Activated CD4-positive, alpha-beta memory T cell treated with anti-CD3 and anti-CD28 coated beads, Interleukin-2, amount 10 ng/mL, durations not matched to agents 7 days and 5 days (primary cell): ENCODE data around the gene CCDC28A. TPM values are rescaled to one million over a fixed set of nuclear protein-coding genes. Genes with fewer than 3 reads are reported as not detected.
"Not testable (repeated sequence)": the region's sequence is repeated elsewhere in the genome, so short reads cannot be mapped to it uniquely, and the experiment has no call there.

ENCODE experiments used
- CTCF ChIA-PET: fragments of 350-600 bp; sonication (Branson Sonifier 250); formaldehyde crosslinking; loops from one replicate; lab custom pipeline; 2021; ENCODE audit warnings: antibody characterized with exemption, inconsistent platforms; lab: Charles Lee
- POLR2A ChIA-PET: fragments of 350-600 bp; sonication (Branson Sonifier 250); formaldehyde crosslinking; loops from one replicate; lab custom pipeline; 2021; ENCODE audit warnings: antibody characterized with exemption; lab: Charles Lee
- DNase-seq: peaks from one replicate; pipeline ENCODE4 v3.0.0-alpha.2; 2020
- H3K27ac Mint-ChIP-seq: one replicate; pipeline ENCODE4 v1.8.0; 2021; ENCODE audit warnings: mild to moderate bottlenecking, mixed read lengths
- H3K27me3 Mint-ChIP-seq: one replicate; pipeline ENCODE4 v1.8.0; 2021; ENCODE audit warnings: mixed read lengths
- H3K36me3 Mint-ChIP-seq: one replicate; pipeline ENCODE4 v1.8.0; 2021; ENCODE audit warnings: low read depth, mixed read lengths
- H3K4me1 Mint-ChIP-seq: one replicate; pipeline ENCODE4 v1.8.0; 2021; ENCODE audit warnings: mixed read lengths
- H3K4me3 Mint-ChIP-seq: one replicate; pipeline ENCODE4 v1.8.0; 2021; ENCODE audit warnings: mild to moderate bottlenecking, mixed read lengths
- H3K9me3 Mint-ChIP-seq: one replicate; pipeline ENCODE4 v1.8.0; 2021; ENCODE audit warnings: mixed read lengths
- total RNA-seq, 2 experiments: library from RNA; stranded (reverse); gene quantifications; one replicate each; pipeline ENCODE4 v1.2.3, GENCODE V29; 2021

The CCDC28A gene
- 10 to 100 TPM; 28.0 to 28.7 TPM for total RNA-seq

DNA sequence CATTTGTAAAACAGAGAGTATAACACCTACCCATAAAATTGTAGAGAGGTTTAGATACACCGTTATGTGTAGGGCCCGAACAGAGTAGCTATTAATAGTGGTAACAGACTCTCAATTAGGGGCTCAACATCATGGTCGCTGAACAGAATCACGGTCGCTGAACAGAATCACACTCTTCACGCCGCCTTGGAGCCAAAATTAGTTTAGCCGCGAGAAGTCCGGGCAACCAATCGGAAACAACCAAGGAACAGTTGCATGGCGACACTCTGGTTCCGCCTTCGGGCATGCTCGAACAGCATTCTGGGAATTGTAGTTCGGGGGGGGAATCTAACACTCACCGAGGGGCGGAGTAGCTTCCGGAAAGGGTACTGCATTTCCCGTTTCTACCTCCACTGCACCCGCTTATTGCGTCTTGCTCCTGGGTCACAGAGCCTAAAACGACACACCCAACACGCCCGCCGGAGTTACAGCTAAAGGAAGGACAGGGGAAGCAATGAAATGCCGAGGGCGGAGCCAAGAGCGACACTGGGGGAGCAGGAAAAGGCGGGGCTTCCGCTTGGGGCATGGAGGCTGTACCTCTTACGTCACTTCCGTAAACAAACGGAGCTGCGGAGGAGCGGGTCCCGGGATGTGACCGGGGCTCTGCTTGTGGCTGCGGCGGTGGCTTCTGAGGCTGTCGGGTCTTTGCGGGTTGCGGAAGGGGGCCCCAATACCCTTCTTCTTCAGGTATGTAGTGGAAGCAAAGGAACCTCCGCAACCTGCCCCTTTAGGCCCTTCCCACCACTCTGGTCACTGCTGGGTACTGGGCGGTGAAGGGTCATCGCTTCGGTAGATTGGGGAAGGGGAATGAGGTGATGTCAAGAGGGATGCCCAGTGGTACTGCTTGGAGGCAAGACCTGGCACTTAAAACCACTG is at the start of gene CCDC28A:
TSS of gene CCDC28A (plus strand) at position 593 of the 915 bp plus-strand sequence. CDS start 2,352 bp downstream, outside the sequence.
- Mint-ChIP-seq H3K9me3 (no peaks in the 10 kb centered on the region), H3K4me1 (peaks cover 36% of the 10 kb centered on the region), H3K36me3 (peaks cover 3% of the 10 kb centered on the region), H3K27ac (peak within 1 kb of the TSS; percentile 100), H3K4me3 (peak within 1 kb of the TSS; percentile 100), H3K27me3 (no peaks in the 10 kb centered on the region)
- DNase-seq: peak; percentile 93
- ChIA-PET POLR2A (interaction anchor here (0.6 to 2.3 kb wide), 15 partner anchors 15 to 765 kb away, joined by 3 to 8 read pairs (median 3); partner anchors contain the start of genes CITED2, HEBP2 and TXLNB), CTCF (interaction anchor here (1.0 to 3.2 kb wide), 5 partner anchors 81 to 596 kb away, joined by 3 to 11 read pairs (median 5); no protein-coding TSS in a partner anchor)

DNA sequence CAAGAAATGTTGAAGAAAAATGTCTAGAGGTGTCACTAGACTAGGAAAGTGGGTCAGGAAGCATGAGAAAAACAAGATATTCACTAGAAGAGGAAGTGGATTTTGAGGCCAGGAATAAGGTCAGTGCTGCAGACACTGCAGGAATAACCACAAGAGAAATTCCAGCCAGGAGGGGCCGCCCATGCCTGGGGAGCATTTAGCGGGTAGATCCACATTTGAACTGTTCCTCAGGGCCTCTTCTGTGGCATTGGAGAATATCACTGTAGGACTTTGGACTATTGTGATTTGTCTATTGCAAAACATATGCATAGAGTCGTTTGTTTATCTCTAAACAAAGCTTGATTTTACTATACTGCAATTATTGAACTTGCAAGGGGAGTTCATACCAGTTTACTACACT is 49.6 kb upstream of the CCDC28A start:
- ChIA-PET POLR2A (no interaction called here), CTCF (interaction anchor here (0.6 kb wide), 1 partner anchor 134 kb away, joined by 3 read pairs; no protein-coding TSS in a partner anchor)
- no peak overlapping the region for H3K27ac Mint-ChIP-seq
- H3K36me3 Mint-ChIP-seq: no peaks in the 10 kb centered on the region
- H3K9me3 Mint-ChIP-seq: no peaks in the 10 kb centered on the region
- H3K4me3 Mint-ChIP-seq: no peak overlapping the region
- no peak for DNase-seq
- peaks cover 2% of the 10 kb centered on the region for H3K27me3 Mint-ChIP-seq
- H3K4me1 Mint-ChIP-seq: peaks cover 3% of the 10 kb centered on the region

DNA sequence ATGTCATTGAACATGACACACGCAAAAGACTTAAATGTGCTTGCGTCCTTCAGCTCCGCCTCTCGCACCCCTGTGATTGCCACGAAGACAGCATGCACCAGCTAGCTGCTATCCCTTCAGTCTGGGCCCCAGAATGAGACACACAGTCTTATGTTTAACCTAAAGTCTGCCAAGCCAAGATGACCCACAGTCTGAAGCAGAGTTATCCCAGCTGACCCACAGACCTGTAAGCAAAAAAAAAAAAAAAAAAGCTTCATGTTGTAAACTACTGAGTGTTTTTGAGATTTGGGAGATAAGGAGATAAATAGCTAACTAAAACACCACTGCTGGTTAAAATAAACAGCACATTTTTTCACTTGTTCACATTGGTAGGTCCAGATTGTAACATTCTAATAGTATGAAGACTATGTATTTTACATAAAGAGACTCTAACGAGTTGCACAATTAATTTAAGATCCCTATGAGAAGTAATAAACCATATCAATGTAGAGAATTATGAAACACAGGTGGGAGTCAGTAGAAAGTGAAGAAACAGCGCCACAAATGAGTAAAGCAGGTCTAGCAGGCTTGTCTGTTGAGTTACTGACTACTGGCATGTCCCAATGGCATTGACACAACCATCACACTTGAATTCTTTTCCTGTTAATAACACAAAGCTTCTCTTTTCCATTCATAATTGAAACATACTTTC is 47.4 kb upstream of the CCDC28A start:
- Mint-ChIP-seq H3K9me3 (no peaks in the 10 kb centered on the region), H3K27me3 (peaks cover 2% of the 10 kb centered on the region), H3K27ac (no peak overlapping the region), H3K4me1 (peaks cover 3% of the 10 kb centered on the region), H3K4me3 (no peak overlapping the region), H3K36me3 (no peaks in the 10 kb centered on the region)
- POLR2A ChIA-PET: interaction anchor here (0.9 kb wide), 1 partner anchor 41 kb away, joined by 4 read pairs; no protein-coding TSS in a partner anchor
- no peak for DNase-seq
- CTCF ChIA-PET: no interaction called here

DNA sequence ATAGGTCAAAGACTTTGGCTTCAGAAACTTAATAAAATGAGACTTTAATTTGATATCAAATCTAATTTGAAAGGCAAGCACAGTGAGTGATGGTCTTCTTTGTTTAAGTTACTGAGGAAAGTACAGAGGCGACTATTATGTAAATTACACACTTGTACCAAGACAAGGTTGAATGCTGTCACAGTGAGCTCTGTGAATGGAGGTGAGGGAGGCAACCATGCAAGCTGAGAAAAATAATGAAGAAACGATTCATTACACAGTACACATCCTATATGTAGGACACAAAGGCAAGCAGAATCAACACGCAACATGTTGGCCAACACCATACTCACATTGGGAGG is 46.8 kb upstream of the CCDC28A start:
- CTCF ChIA-PET: no interaction called here
- no peak for DNase-seq
- Mint-ChIP-seq H3K27ac (no peak overlapping the region), H3K27me3 (peaks cover 4% of the 10 kb centered on the region), H3K4me1 (peaks cover 3% of the 10 kb centered on the region), H3K9me3 (no peaks in the 10 kb centered on the region), H3K36me3 (no peaks in the 10 kb centered on the region), H3K4me3 (no peak overlapping the region)
- POLR2A ChIA-PET: interaction anchor here (0.9 kb wide), 1 partner anchor 41 kb away, joined by 4 read pairs; no protein-coding TSS in a partner anchor

DNA sequence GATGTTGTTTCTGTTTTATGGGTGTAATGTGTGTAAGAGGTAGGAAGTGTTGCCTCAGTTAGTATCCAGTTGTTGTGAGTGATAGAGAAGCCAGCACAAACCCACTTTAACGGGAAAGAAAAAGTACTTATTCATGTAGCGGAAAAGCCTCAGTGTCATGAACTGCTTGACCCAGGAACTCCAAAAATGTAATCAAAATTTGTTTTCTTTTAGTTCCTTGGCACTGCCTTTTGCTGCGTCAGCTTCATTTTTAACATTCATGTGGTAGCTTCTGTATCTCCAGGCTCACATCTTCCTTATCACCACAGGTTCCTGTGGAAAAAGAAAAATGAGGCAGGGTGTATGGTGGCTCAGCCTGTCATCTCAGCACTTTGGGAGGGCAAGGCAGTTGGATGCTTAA is 46.4 kb upstream of the CCDC28A start:
- H3K4me1 Mint-ChIP-seq: peaks cover 3% of the 10 kb centered on the region
- H3K27me3 Mint-ChIP-seq: peaks cover 4% of the 10 kb centered on the region
- no peak overlapping the region for H3K4me3 Mint-ChIP-seq
- ChIA-PET POLR2A (no interaction called here), CTCF (no interaction called here)
- no peaks in the 10 kb centered on the region for H3K36me3 Mint-ChIP-seq
- no peak for DNase-seq
- H3K27ac Mint-ChIP-seq: no peak overlapping the region
- H3K9me3 Mint-ChIP-seq: no peaks in the 10 kb centered on the region

DNA sequence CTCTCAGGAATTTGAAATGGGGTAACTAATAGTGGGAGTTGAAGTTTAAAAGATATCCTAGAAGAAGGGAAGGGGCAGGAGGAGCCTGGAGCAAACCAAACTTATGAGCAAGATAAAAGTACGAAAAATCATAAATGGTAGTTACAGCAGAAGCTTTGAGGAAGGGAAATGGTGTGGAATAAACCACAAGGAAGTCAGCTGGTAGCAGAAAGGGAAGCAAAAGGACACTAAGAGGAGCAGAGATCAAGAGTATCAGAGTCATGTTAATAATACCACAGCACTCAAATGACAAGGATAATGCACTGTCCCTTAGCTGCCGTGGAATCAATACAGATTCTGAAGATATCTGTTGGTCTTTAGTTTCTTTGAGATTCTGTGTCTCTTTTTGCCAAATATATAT is 44.9 kb upstream of the CCDC28A start:
- POLR2A ChIA-PET: no interaction called here
- Mint-ChIP-seq H3K27me3 (peaks cover 2% of the 10 kb centered on the region), H3K4me1 (peaks cover 3% of the 10 kb centered on the region), H3K9me3 (no peaks in the 10 kb centered on the region), H3K4me3 (no peak overlapping the region), H3K36me3 (no peaks in the 10 kb centered on the region), H3K27ac (no peak overlapping the region)
- CTCF ChIA-PET: interaction anchor here (0.9 kb wide), 1 partner anchor 36 kb away, joined by 3 read pairs; no protein-coding TSS in a partner anchor
- DNase-seq: no peak

DNA sequence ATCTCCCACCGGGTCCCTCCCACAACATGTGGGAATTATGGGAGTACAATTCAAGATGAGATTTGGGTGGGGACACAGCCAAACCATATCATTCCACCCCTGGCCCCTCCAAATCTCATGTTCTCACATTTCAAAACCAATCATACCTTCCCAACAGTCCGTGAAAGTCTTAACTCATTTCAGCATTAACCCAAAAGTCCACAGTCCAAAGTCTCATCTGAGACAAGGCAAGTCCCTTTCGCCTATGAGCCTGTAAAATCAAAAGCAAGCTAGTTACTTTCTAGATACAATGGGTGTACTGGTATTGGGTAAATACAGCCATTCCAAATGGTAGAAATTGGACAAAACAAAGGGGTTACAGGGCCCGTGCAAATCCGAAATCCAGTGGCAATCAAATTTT is 43.5 kb upstream of the CCDC28A start:
- CTCF ChIA-PET, H3K4me3 Mint-ChIP-seq, H3K27ac Mint-ChIP-seq, H3K27me3 Mint-ChIP-seq, POLR2A ChIA-PET, H3K4me1 Mint-ChIP-seq, H3K36me3 Mint-ChIP-seq, H3K9me3 Mint-ChIP-seq, DNase-seq: not testable (repeated sequence)

DNA sequence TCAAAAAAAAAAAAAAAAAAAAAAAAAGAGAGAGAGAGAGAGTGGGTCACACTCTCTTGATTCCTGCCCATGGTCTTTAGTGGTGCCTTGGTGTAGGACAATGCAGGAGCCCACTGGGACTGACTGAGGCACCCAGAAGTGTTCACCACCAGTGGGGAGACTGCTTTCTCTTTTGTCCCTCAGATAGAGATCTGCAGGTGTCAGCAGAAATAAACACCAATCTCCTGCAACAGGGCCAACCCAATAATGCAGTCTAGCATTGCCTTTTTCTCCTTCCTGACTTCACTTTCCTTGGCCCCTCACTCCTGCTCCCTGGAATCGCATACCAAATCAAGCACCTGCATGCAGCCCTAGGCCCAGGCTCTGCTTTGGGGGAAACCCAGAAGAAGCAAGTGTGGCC is 39.0 kb upstream of the CCDC28A start:
- Mint-ChIP-seq H3K9me3 (no peaks in the 10 kb centered on the region), H3K4me1 (no peaks in the 10 kb centered on the region), H3K36me3 (no peaks in the 10 kb centered on the region), H3K27ac (no peak overlapping the region), H3K27me3 (peaks cover 2% of the 10 kb centered on the region), H3K4me3 (no peak overlapping the region)
- ChIA-PET POLR2A (no interaction called here), CTCF (no interaction called here)
- no peak for DNase-seq

DNA sequence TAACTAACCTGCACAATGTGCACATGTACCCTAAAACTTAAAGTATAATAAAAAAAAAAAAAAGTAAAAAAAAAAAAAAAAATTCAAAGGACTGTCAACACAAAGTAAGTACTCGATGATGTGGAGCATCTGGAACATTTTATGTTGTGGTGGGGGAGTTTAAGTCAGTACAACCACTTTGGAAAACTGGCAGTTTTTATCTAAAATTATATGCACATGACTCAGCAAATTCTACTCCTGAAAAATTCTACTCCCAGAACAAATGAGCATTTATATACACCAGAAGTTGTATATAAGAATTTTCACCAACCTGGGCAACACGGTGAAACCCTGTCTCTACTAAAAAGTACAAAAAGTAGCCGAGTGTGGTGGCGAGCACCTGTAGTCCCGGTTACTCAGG is 36.9 kb upstream of the CCDC28A start:
- H3K27ac Mint-ChIP-seq: no peak overlapping the region
- ChIA-PET POLR2A (no interaction called here), CTCF (no interaction called here)
- no peaks in the 10 kb centered on the region for H3K36me3 Mint-ChIP-seq
- no peaks in the 10 kb centered on the region for H3K9me3 Mint-ChIP-seq
- H3K27me3 Mint-ChIP-seq: peaks cover under 1% of the 10 kb centered on the region
- no peak for DNase-seq
- no peaks in the 10 kb centered on the region for H3K4me1 Mint-ChIP-seq
- H3K4me3 Mint-ChIP-seq: no peak overlapping the region

DNA sequence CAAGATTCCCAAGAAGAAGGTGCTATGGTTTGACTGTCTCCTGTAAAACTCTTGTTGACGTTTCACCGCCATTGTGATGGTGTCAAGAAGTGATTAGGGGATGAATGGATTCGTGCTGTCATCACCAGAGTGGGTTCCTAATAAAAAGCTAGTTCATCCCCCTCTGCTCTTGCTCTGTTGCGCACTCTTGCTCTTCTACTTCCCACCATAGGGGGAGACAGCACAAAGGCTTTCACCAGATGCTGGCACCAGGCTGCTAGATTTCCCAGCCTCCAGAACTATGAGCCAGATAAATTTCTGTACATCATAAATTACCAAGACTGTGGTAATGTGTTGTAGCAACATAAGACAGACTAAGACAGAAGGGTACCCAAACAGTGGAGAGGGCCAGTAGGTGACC is 21.6 kb upstream of the CCDC28A start:
- Mint-ChIP-seq H3K36me3 (no peaks in the 10 kb centered on the region), H3K4me3 (no peak overlapping the region), H3K27me3 (no peaks in the 10 kb centered on the region), H3K27ac (no peak overlapping the region), H3K4me1 (no peaks in the 10 kb centered on the region), H3K9me3 (no peaks in the 10 kb centered on the region)
- POLR2A ChIA-PET: no interaction called here
- CTCF ChIA-PET: interaction anchor here (0.6 kb wide), 1 partner anchor 202 kb away, joined by 3 read pairs; no protein-coding TSS in a partner anchor
- DNase-seq: no peak

DNA sequence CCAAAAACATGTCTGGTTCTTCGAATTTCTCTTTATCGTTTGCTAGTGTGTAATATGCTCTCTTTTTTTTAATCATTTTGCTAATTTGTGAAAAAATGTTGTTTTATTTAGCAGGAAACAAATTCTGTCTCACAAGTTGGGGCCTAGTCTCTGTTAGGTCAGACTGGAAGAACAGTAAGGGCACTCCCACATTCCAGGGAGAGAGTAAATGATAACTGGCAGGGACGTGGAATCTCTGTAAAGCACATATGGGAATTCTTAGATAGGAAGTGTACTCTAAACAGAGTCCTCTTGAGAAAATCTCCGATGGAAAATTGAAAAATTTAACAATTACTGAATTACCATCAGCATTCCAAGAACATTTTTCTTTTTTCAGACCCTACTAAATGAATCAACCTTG is 16.4 kb upstream of the CCDC28A start:
- no peaks in the 10 kb centered on the region for H3K36me3 Mint-ChIP-seq
- no peaks in the 10 kb centered on the region for H3K27me3 Mint-ChIP-seq
- ChIA-PET POLR2A (no interaction called here), CTCF (no interaction called here)
- H3K9me3 Mint-ChIP-seq: no peaks in the 10 kb centered on the region
- no peaks in the 10 kb centered on the region for H3K4me1 Mint-ChIP-seq
- no peak for DNase-seq
- no peak overlapping the region for H3K27ac Mint-ChIP-seq
- no peak overlapping the region for H3K4me3 Mint-ChIP-seq

DNA sequence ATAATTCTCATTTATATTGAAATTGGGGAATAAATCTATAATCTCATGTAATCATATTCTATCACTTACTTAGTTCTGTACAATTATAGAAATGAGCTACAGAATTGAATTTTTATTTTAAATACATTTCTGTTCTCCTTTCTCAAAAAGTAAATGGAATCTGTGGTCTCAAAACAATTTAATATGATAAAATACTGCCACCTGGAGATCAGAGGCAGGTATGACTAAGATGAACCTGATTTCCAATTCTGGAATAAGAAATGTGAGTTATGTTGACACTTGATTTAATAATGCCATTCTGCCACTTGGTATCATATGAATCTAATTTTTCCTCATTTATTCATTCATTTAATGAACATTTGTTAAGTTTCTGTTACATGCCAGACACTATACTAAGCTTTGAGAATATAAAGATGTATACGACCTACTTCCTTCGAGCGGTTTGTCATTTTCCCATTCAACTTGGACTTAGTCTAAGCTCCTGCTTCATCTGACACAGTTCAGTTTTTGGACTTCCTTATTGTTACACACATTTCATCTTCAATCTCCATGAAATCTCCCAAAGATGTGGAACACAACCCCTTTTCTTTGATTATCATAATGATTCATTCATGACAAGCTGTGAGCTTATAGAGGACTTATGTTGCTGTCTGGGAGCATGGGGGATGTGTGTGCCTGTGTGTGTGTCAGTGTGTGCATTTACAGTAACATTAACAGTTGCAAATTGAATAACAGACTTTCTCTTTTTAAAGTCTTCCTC is 7.5 kb upstream of the CCDC28A start:
- Mint-ChIP-seq H3K4me3 (no peak overlapping the region), H3K27me3 (no peaks in the 10 kb centered on the region), H3K36me3 (no peaks in the 10 kb centered on the region), H3K9me3 (no peaks in the 10 kb centered on the region), H3K4me1 (peaks cover 5% of the 10 kb centered on the region), H3K27ac (no peak overlapping the region)
- DNase-seq: no peak
- CTCF ChIA-PET: interaction anchor here (0.8 to 9.4 kb wide), 6 partner anchors 73 to 650 kb away, joined by 3 to 71 read pairs (median 5); no protein-coding TSS in a partner anchor
- POLR2A ChIA-PET: no interaction called here
